GM19099 (cell line): ENCODE measurements around the gene POFUT2.

Experiments used
- POLR2A ChIP-seq: IDR thresholded peaks from 3 replicates; pipeline ENCODE4 v1.6.1; 2011; ENCODE audit warnings: low read depth; ENCODE audit not compliant: insufficient read length; ENCODE audit errors: extremely low read depth

POFUT2 gene

DNA sequence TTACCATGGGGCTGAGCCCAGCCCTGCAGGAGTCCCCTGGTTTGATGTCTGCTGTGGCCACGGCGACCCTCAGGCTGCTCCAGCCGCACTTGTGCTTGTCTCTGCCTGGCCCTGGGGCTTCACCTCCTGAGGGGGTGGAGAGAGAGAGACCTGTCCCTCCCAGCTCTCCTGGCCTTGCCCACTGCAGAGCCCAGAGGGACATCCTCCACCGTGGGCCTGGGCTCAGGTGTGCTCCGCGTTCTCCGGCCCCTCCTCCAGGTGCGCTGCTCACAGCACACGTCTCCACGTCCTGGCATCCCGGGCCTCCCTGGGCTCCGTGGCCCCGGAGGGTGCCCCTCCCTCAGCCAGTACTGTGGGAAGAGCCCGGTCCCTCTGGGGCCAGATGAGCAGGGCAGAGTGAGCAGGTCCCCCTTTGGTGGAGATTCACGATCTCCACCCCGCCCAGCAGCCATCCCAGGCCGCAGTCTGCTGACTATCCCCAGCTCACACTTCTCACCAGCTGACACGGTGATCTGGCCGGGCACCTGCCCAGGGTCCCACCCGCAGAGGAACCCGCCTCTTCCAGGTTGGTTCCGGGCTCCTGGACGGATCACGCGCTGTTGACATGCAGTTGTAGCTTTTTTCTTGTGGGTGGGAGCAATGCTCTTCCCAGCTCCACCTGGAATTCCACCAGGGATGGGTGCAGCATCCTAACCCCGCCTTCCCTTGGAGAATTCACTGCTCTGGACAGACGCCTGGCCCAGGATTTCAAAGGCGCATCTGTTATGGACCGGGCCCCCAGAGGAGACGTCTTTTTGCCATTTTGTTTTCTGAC, 41.8 kb upstream of the POFUT2 start:
- TF ChIP-seq POLR2A, result no peak

DNA sequence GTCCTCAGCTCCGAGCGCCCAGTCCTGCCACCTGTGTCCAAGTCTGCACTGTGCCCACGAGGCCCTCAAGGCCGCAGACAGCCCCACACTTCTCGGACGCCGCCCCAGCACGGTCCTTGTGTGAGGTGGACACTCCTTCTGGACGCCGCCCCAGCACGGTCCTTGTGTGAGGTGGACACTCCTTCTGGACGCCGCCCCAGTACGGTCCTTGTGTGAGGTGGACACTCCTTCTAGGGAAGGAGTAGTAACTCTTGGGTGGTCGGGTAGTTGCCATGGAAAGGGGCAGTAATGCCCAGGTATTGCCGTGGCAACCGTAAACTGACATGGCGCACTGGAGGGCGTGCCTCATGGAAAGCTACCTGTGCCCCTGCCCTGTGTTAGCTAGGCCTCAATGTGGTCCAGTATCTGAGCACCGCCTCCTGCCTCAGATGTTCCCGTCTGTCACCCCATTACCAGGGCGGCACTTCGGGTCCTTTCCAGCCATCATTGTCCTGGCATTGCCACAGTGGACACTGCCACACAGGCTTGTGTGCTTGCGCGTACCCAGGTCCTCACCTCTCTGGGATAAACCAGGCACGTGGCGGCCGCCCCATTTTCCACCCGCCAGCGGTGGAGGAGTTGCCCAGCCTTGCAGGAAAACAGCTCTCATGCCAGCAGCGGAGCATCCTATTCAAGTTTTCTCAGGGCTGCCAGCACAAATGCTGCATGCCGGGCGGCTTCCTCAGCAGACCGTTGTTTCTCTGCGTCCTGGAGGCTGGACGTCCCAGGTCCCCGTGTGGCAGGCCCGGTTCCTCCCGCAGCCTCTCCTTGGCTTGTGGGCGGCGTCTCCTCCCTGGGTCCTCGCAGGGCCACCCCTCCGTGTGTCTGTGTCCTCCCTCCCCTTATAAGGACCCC, 40.8 kb upstream of the POFUT2 start:
- TF ChIP-seq POLR2A, result no peak

DNA sequence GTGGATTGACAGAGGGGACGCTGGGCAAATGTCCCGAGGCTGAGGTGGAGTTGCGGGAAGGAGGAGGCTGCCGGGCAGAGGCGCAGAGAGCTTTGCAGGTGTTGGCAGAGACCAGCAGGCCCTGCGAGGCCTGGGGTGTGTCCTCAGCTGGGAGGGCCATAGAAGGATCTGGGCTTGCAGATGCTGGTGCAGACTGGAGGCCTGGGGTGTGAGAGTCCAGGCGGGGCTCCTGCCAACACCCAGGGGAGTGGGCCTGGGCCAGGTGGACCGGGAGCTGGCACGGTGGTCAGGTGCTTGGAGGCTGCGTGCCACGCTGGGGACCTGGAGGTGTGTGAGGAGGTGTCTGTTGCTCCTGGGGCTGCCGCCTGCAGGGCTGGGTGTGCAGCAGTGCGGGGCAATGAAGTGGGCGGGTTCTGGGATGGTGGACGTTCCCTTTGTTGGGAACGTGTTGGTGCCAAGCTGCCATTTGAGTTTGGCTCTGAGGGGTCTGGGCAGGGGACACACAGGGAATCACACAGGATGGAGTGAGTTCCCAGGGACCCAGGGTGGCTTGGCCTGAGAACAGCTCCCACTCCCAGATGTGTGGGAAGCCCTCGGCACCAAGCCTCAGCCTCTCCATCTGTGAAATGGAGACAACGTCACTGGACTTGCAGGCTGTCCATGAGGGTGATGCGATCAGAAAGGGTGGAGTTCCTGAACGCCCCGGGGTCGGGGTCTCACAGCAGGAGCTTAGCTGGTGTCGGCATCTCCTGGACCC, 39.9 kb upstream of the POFUT2 start:
- TF ChIP-seq POLR2A, result no peak

DNA sequence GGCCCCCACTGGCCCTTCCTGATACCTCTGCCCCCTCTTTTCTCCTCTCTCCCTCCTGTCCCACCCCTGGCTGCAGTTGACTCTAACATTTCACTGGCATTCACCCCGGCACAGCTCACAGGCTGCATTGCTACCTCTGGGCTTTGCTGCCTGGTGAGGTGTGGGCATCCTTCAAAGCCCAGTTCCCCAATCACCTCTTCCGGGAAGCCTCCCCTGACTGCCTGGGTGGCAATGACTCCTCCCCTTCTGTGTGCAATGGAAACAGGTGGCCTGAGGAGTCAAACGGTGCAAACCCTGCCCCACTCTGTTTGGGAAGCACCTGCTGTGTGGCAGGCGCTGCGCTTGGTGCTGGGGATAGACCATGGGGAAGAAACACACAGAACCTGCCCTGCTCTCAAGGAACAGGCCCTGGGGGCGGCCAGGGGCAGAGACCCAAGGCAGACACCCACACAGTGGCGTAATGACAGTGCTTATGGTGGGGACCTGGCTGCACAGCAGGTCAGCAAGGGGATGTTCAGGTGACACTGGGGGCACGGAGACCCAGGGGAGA, 39.3 kb upstream of the POFUT2 start:
- no peak for TF ChIP-seq POLR2A

DNA sequence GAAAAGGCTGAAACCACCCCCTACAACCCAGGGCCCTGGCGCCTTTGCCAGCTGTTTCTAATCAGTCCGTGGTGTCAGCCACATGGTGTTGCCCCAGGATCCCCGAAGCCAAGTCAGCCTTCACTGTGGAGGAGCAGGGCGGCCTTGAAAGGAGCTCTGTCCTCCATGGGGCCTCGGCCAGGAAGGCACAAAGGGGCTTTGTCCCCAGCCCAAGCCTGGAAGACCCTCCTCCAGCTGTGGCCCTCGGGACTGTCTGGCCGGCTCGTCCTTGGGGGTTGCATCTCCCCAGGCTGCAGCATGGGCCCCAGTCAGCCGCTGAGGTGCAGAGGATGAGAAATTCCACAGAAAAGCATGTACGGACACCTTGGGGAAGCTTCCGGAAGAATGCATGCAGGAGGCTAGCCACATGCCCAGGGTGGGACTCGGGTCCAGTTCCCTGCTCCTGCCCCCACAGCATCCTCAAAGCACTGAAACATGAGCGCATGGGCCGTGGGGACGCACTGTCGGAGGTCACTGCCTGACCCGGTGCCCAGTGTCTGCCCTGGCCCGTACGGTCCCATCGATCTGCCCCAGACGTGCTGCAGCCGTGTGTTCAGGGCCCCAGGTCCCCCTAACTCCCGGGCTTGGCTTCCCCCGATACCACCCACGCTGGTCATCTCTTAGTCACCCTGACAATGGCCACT, 38.6 kb upstream of the POFUT2 start:
- TF ChIP-seq POLR2A, result no peak

DNA sequence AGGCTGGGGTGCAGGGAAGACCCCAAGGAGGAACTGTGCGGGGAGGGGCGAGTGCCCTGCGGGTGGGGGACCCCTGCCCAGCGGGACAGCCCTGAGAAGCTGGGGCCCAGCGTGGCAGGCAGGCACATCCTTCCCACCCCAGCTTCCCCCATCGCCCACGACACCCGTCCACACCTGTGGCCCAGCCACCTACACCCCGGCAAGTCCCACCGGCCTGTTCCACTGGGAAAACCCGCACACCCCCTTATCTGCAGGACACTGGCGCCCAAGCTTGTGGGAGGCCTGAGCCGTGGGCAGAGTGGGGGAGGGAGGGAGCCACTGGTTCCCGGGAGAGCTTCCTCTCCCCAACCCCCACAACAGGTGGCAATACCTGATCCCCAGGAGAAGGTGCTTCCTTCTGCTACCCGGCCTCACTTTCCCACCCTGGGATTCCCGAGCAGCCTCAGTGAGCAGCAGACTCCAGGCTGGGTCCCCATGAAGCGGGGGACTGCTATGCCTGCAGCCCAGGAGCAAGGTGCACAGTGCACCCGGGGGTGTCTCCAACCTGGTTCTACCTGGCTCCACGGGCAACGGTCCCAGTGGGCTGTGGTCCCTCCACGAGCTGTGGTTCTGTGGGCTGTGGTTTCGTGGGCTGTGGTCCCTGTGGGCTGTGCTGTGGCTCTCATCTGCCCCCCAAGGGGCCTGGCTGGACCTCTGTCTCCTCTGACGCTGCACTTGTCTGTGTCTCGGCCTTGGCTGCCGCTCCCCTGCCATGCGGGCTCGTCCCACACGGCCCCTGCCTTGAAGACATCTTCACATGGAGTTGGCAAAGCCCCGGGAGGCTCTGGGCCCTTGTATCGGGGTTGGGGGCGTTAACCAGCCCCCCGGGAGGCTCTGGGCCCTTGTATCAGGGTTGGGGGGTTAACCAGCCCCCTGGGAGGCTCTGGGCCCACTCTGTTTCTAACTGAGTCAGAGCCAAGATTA, 37.8 kb upstream of the POFUT2 start:
- no peak for TF ChIP-seq POLR2A

DNA sequence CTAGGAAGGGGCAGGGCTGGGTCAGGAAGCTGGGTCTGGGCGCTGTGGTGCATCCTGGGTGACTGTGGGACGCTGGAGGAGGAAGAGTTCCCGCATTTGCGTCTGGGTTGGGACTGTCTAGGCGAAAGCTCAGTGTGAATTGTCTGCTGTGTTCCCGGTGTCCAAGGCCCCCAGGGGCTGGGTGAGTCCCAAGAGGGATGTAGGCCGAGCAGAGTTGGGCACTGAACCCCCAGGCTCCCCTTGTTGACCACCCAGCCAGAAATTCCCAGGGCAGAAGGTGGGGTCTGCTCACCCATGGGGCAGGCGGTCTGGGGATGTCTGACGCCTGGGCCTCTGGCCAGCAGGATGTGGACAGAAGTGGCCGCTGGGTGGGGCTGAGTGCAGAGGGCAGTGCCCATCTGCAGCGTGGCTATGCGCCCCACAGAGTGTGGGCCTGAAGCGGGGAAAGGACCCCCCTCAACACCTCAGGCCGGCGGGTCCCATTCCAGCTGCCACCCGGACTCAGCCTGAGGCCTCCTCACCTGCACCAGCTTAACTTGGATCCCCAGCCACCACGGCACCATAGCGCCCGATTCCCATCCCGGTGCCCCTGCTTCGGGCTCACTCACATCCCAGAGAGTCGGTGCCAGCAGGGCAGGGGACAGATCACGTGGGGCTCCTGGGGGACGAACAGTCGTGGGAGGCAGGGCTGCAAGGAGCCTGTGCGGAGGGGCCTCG, 37.0 kb upstream of the POFUT2 start:
- TF ChIP-seq POLR2A, result no peak

DNA sequence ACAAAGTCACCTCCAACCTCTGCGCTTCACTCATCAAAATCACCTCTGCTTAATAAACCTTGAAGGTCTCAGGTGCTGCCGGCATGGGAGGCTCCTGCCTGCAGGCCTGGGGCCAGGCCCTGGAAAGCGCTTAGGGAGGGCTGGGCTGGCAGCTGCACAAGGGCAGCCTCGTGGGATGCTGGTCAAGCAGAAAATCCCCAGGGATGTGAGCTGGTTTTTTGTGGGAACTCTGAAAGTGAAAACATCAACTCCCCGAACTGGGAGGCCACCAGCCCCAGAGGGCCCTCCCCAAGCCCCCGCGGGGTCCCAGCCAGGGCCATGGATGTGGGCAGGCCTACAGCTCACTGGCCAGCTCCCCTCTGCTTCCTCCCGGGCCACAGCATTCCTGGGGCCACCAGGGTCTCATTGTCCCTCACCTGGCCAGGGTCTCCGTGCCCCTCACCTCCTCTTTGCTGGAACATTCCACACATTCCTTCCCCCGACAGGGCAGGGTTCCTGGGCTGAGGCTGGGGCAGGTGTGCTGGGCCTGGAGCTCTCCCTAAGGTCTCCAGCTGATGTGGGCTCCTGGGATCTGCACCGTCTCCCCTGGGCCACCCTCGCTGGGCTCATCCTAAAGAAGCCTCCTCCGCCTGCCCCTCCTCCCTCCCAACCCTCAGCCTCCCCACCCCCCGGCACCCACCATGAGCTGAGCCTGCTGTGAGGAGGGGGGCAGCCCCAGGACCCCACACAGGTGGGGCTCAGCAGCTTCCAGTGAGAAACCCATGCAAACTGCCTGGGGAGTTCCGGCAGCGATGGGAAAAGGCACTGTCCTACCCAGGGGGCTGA, 36.0 kb upstream of the POFUT2 start:
- no peak for TF ChIP-seq POLR2A

DNA sequence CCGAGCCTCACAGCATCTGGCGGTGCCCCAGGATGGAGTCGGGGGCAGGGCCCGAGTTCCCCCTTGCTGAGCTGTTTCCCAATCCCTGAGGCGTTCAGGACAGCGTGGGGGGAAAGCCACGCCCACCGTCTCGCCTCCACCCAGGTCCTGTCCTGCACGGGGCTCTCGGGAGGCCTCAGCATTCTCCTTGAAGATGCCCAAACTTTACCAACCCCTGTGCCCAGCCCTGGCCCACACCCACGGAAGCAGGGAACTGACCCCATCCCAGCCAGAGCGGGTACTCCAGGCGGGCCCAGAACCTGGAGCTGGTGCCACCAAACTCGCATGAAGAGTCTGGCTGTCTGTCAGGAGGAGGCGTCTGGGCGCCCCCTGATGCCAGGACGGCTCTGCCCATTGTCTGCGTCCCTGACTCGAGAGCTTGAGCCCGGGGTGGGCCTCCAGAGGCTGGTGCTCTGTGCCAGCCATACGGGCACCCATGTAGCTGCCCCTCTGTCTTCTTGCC, 35.3 kb upstream of the POFUT2 start:
- TF ChIP-seq POLR2A, result no peak

DNA sequence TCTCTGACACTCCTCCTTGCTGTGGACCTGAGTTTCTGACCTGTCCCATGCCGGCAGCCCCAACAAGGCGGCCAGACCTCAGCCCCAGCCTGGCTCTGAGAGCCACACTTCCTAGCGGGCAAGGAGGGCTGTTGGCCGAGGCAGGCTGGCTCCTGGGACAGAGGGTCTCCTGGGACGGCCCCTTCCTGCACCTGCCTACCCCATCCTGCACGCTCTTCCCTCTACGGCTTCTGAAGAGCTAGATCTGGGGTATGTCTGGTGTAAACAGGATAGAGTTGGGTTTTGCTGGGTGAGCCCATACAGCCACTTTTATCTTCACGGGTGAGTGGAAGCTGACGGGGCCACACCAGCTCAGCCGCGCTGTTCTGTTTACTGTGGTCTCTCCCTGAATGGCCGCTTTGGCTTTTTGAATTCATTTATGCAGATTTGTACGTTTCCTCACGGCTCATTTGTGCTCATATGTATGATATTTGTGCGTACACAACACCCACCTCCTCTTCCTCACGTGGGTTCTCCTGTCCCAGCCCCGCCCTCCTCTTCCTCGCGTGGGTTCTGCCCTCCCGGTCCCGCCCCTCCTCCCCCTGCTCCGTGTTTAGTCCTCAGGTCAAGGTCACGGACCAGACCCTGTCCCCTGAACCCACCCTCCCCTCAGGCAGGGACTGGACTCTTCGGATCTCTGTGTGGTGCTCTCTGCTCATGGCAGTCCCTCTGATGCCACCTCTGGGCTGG, 34.7 kb upstream of the POFUT2 start:
- no peak for TF ChIP-seq POLR2A
